Measurements from ENCODE around the gene NGEF. TPM values are rescaled to one million over a fixed set of nuclear protein-coding genes. Genes with fewer than 3 reads are reported as not detected.

NGEF gene
- total RNA-seq, 1 experiment from 2014 or later = 1.9 TPM

DNA sequence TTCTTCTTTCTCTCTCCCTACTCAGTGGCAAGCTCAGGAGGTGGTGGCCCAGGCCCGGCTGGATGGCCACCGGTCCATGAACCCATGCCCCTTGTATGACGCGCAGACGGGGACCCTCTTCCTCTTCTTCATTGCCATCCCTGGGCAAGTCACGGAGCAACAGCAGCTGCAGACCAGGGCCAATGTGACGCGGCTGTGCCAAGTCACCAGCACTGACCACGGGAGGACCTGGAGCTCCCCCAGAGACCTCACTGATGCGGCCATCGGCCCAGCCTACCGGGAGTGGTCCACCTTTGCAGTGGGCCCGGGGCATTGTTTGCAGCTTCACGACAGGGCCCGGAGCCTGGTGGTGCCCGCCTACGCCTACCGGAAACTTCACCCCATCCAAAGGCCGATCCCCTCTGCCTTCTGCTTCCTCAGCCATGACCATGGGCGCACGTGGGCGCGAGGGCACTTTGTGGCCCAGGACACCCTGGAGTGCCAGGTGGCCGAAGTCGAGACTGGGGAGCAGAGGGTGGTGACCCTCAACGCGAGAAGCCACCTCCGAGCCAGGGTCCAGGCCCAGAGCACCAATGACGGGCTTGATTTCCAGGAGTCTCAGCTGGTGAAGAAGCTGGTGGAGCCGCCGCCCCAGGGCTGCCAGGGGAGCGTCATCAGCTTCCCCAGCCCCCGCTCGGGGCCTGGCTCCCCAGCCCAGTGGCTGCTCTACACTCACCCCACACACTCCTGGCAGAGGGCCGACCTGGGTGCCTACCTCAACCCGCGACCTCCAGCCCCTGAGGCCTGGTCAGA lies 21.2 kb upstream of the NGEF start:
- no peak overlapping the region for H4K8ac ChIP-seq (replicated peaks; ENCODE audit: insufficient read length, low read depth, low read length)
- H3K23me2 ChIP-seq (ENCODE audit: insufficient read length, low read depth, low read length, poor library complexity, severe bottlenecking) = no peaks in the 10 kb centered on the region
- H2BK15ac ChIP-seq (ENCODE audit: low read depth, low read length) = no peak overlapping the region
- no peak overlapping the region for H4K5ac ChIP-seq (ENCODE audit: insufficient read length, low read depth, low read length)
- H3K23ac ChIP-seq (ENCODE audit: insufficient read length, low read depth, low read length) = no peak overlapping the region
- no peaks in the 10 kb centered on the region for H3K79me1 ChIP-seq (ENCODE audit: insufficient read depth, low read depth, low read length, poor library complexity, severe bottlenecking)
- H3T11ph ChIP-seq (ENCODE audit: low read length) = no peak overlapping the region
- H3K27me3 ChIP-seq (ENCODE audit: insufficient read depth, low read length) = no peaks in the 10 kb centered on the region
- no peak overlapping the region for H2AFZ ChIP-seq (ENCODE audit: low read length)
- no peak overlapping the region for H3K9ac ChIP-seq (ENCODE audit: extremely low read depth, insufficient read length, low read length)
- Mint-ChIP-seq H3K27ac (no peak overlapping the region), H3K27me3 (ENCODE audit: low read depth) (no peaks in the 10 kb centered on the region; the same call in 1 of the 2 replicates), H3K4me1 (peaks cover 9 to 11% of the 10 kb centered on the region in 2 experiments), H3K4me3 (no peak overlapping the region), H3K36me3 (ENCODE audit: insufficient read depth in 1 of 3, low read depth in 3 of 3) (peaks cover 0 to 3% (median 0%) of the 10 kb centered on the region in 3 experiments; a peak in 1 of 7 replicates), H3K9me3 (peaks cover 0 to 2% of the 10 kb centered on the region in 2 experiments; a peak in 1 of 5 replicates)
- H3K9me3 ChIP-seq (ENCODE audit: control insufficient read depth, low read depth, low read length) = no peaks in the 10 kb centered on the region
- H4K20me1 ChIP-seq (ENCODE audit: control insufficient read depth, insufficient read depth, insufficient read length) = no peaks in the 10 kb centered on the region
- no peak overlapping the region for H4K91ac ChIP-seq (ENCODE audit: insufficient read length, low read depth, low read length)
- H2BK20ac ChIP-seq (ENCODE audit: low read depth, low read length, poor library complexity, severe bottlenecking) = no peak overlapping the region
- H2BK12ac ChIP-seq (ENCODE audit: insufficient read length, low read depth, low read length) = no peak overlapping the region
- H2BK5ac ChIP-seq (ENCODE audit: insufficient read length, low read length) = no peak overlapping the region
- no peak for DNase-seq
- no peak overlapping the region for H3K4me2 ChIP-seq (ENCODE audit: insufficient read depth, insufficient read length, low read length)
- no peak overlapping the region for H3K4ac ChIP-seq (ENCODE audit: low read depth, low read length)
- no peaks in the 10 kb centered on the region for H3K4me1 ChIP-seq (ENCODE audit: insufficient read depth, low read length)
- WGBS (ENCODE audit: extremely low coverage, insufficient read length, low lambda C conversion rate) = no CpG with 5 or more reads among the region's 37 CpGs
- H3K18ac ChIP-seq (ENCODE audit: insufficient read length, low read depth, low read length) = no peak overlapping the region
- no peak overlapping the region for H3K27ac ChIP-seq (ENCODE audit: insufficient read length, low read depth, low read length)
- no peaks in the 10 kb centered on the region for H3K79me2 ChIP-seq (ENCODE audit: insufficient read depth, low read length)
- TF ChIP-seq, protein P1, sequence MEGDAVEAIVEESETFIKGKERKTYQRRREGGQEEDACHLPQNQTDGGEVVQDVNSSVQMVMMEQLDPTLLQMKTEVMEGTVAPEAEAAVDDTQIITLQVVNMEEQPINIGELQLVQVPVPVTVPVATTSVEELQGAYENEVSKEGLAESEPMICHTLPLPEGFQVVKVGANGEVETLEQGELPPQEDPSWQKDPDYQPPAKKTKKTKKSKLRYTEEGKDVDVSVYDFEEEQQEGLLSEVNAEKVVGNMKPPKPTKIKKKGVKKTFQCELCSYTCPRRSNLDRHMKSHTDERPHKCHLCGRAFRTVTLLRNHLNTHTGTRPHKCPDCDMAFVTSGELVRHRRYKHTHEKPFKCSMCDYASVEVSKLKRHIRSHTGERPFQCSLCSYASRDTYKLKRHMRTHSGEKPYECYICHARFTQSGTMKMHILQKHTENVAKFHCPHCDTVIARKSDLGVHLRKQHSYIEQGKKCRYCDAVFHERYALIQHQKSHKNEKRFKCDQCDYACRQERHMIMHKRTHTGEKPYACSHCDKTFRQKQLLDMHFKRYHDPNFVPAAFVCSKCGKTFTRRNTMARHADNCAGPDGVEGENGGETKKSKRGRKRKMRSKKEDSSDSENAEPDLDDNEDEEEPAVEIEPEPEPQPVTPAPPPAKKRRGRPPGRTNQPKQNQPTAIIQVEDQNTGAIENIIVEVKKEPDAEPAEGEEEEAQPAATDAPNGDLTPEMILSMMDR (conservative IDR thresholded peaks at IDR 0.05) = no peak
- H3K56ac ChIP-seq (ENCODE audit: insufficient read length, low read depth, low read length) = no peak overlapping the region
- no peak overlapping the region for H2BK120ac ChIP-seq (ENCODE audit: low read depth, low read length, poor library complexity, severe bottlenecking)
- no peak overlapping the region for H2AK5ac ChIP-seq (ENCODE audit: insufficient read length, low read length)
- H3K14ac ChIP-seq (ENCODE audit: insufficient read depth, low read length) = no peak overlapping the region

All from H9 (cell line).